ENCODE data around the gene BPIFB2. TPM values are rescaled to one million over a fixed set of nuclear protein-coding genes. Genes with fewer than 3 reads are reported as not detected.

Gene BPIFB2
- total and polyA plus RNA-seq, 4 donors, result 0.33 to 3.7 (median 1.5) TPM

- Histone ChIP-seq H3K4me3 (ENCODE audit: low read depth in 1 of 3, low read length in 3 of 3) (no peak overlapping the region), H3K4me1 (ENCODE audit: control insufficient read depth in 4 of 4, insufficient read depth in 4 of 4, low read length in 3 of 4) (no peaks in the 10 kb centered on the region), H3K9ac (ENCODE audit: low read depth in 1 of 2, low read length in 2 of 2) (no peak overlapping the region), H3K27ac (ENCODE audit: low read depth in 1 of 2, low read length in 2 of 2) (no peak overlapping the region), H3K27me3 (ENCODE audit: control insufficient read depth in 4 of 4, insufficient read depth in 4 of 4, low read length in 3 of 4) (peaks cover 0 to 2% (median 0%) of the 10 kb centered on the region in 4 donors), H3K9me3 (ENCODE audit: control insufficient read depth in 4 of 4, low read length in 3 of 4) (no peaks in the 10 kb centered on the region), H3K36me3 (ENCODE audit: control insufficient read depth in 4 of 4, insufficient read depth in 3 of 4, low read depth in 1 of 4, low read length in 3 of 4) (no peaks in the 10 kb centered on the region)
- no peak for TF ChIP-seq NR2F2 (IDR thresholded peaks at IDR 0.05)
- TF ChIP-seq FOXA2 (IDR thresholded peaks at IDR 0.05), result no peak
- TF ChIP-seq RAD21 (IDR thresholded peaks at IDR 0.05), result no peak
- TF ChIP-seq GABPA (IDR thresholded peaks at IDR 0.05 in 1 of 2, conservative IDR thresholded peaks at IDR 0.05 in 1 of 2), result no peak
- no peak for TF ChIP-seq RXRA (IDR thresholded peaks at IDR 0.05)
- TF ChIP-seq FOXA1 (IDR thresholded peaks at IDR 0.05), result no peak
- no peak for TF ChIP-seq YY1 (IDR thresholded peaks at IDR 0.05)
- no peak for TF ChIP-seq HNF4G (IDR thresholded peaks at IDR 0.05)
- TF ChIP-seq EGR1 (IDR thresholded peaks at IDR 0.05; ENCODE audit: low read depth in 2 of 2), result no peak
- TF ChIP-seq, protein P1, sequence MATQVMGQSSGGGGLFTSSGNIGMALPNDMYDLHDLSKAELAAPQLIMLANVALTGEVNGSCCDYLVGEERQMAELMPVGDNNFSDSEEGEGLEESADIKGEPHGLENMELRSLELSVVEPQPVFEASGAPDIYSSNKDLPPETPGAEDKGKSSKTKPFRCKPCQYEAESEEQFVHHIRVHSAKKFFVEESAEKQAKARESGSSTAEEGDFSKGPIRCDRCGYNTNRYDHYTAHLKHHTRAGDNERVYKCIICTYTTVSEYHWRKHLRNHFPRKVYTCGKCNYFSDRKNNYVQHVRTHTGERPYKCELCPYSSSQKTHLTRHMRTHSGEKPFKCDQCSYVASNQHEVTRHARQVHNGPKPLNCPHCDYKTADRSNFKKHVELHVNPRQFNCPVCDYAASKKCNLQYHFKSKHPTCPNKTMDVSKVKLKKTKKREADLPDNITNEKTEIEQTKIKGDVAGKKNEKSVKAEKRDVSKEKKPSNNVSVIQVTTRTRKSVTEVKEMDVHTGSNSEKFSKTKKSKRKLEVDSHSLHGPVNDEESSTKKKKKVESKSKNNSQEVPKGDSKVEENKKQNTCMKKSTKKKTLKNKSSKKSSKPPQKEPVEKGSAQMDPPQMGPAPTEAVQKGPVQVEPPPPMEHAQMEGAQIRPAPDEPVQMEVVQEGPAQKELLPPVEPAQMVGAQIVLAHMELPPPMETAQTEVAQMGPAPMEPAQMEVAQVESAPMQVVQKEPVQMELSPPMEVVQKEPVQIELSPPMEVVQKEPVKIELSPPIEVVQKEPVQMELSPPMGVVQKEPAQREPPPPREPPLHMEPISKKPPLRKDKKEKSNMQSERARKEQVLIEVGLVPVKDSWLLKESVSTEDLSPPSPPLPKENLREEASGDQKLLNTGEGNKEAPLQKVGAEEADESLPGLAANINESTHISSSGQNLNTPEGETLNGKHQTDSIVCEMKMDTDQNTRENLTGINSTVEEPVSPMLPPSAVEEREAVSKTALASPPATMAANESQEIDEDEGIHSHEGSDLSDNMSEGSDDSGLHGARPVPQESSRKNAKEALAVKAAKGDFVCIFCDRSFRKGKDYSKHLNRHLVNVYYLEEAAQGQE (IDR thresholded peaks at IDR 0.05), result no peak
- no peak for DNase-seq (ENCODE audit: low spot score)
- 74% methylated on average over 5 of the region's 5 CpGs for WGBS
These were observed 17.3 kb downstream of the BPIFB2 start for GRCh38 chr20:33024609-33025317.

DNA sequence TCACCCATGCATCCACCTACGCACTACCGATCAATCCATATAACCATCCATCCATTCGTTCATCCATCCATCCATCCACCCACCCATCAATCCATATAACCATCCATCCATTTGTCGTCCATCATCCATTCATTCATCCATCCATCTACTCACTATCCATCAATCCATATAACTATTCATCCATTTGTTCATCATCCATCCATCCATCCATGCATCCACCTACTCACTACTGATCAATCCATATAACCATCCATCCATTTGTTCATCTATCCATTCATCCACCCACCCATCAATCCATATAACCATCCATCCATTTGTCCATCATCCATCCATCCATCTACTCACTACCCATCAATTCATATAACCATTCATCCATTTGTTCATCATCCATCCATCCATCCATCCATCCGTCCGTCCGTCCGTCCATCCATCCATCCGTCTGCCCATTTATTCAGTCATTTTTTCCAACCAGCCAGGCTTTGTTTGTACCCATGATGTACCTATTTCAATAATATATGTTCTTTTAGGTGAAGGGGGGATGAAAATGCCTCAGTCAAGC lies 17.9 kb downstream of the BPIFB2 start:
- WGBS, result 80% methylated on average over 9 of the region's 9 CpGs
- H3K27me3 ChIP-seq (ENCODE audit: control insufficient read depth in 4 of 4, insufficient read depth in 4 of 4, low read length in 3 of 4), result peaks cover 0 to 2% (median 0%) of the 10 kb centered on the region in 4 donors
- H3K36me3 ChIP-seq (ENCODE audit: control insufficient read depth in 4 of 4, insufficient read depth in 3 of 4, low read depth in 1 of 4, low read length in 3 of 4), result no peaks in the 10 kb centered on the region
- H3K4me1 ChIP-seq (ENCODE audit: control insufficient read depth in 4 of 4, insufficient read depth in 4 of 4, low read length in 3 of 4), result no peaks in the 10 kb centered on the region
- TF ChIP-seq TAF1 (conservative IDR thresholded peaks at IDR 0.05), result no peak
- no peak for TF ChIP-seq FOXA2 (IDR thresholded peaks at IDR 0.05)
- TF ChIP-seq EGR1 (IDR thresholded peaks at IDR 0.05; ENCODE audit: low read depth in 2 of 2), result no peak
- no peak overlapping the region for H3K9ac ChIP-seq (ENCODE audit: low read depth in 1 of 2, low read length in 2 of 2)
- no peak for DNase-seq (ENCODE audit: low spot score)
- no peak overlapping the region for H3K4me3 ChIP-seq (ENCODE audit: low read depth in 1 of 3, low read length in 3 of 3)
- H3K9me3 ChIP-seq (ENCODE audit: control insufficient read depth in 4 of 4, low read length in 3 of 4), result no peaks in the 10 kb centered on the region
- H3K27ac ChIP-seq (ENCODE audit: low read depth in 1 of 2, low read length in 2 of 2), result no peak overlapping the region

DNA sequence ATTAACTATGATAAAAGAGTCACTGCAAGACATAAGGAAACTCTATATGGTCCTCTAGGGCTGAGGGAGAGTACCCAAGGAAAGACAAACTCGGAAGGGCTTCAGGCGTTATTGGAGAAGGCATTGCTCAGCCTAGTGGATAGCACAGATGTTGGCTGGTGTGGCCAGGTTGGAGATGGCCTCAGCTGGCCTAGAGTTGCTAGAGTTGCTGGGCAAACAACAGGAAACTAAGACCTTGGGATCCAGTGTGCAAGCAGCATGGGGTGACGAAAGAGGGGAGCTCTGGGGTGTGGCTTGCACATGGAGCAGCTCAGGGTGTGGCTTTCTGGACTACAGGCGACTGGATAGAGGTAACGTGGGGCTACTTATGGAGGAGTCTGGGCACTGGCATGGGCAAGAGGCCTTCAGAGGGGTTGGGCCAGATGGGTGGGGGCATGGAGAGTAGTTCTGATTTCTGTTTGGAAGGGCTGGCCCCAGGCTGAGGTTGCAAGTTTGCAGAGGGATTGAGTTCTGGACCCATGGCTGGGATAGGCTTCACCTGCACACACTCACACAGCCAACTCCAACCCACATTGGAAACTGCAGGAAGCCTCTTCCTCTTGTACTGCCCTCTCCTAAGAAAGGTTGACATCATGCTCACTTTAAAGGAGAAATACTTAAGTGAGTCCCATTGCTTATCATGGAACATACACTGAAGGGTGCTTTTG lies 18.7 kb downstream of the BPIFB2 start:
- H3K27me3 ChIP-seq (ENCODE audit: control insufficient read depth in 4 of 4, insufficient read depth in 4 of 4, low read length in 3 of 4), result peaks cover 0 to 2% (median 0%) of the 10 kb centered on the region in 4 donors
- H3K36me3 ChIP-seq (ENCODE audit: control insufficient read depth in 4 of 4, insufficient read depth in 3 of 4, low read depth in 1 of 4, low read length in 3 of 4), result no peaks in the 10 kb centered on the region
- H3K27ac ChIP-seq (ENCODE audit: low read depth in 1 of 2, low read length in 2 of 2), result no peak overlapping the region
- no peaks in the 10 kb centered on the region for H3K9me3 ChIP-seq (ENCODE audit: control insufficient read depth in 4 of 4, low read length in 3 of 4)
- no peak overlapping the region for H3K9ac ChIP-seq (ENCODE audit: low read depth in 1 of 2, low read length in 2 of 2)
- H3K4me3 ChIP-seq (ENCODE audit: low read depth in 1 of 3, low read length in 3 of 3), result no peak overlapping the region
- WGBS, result 76% methylated on average over 5 of the region's 5 CpGs
- TF ChIP-seq RAD21 (IDR thresholded peaks at IDR 0.05) (no peak), HNF4G (IDR thresholded peaks at IDR 0.05) (no peak), FOXA1 (IDR thresholded peaks at IDR 0.05) (no peak), EGR1 (IDR thresholded peaks at IDR 0.05; ENCODE audit: low read depth in 2 of 2) (no peak), GABPA (IDR thresholded peaks at IDR 0.05 in 1 of 2, conservative IDR thresholded peaks at IDR 0.05 in 1 of 2) (no peak), JUND (IDR thresholded peaks at IDR 0.05) (no peak), ATF3 (IDR thresholded peaks at IDR 0.05) (no peak)
- TF ChIP-seq, protein P1 (IDR thresholded peaks at IDR 0.05), result no peak
- DNase-seq (ENCODE audit: low spot score), result no peak
- H3K4me1 ChIP-seq (ENCODE audit: control insufficient read depth in 4 of 4, insufficient read depth in 4 of 4, low read length in 3 of 4), result no peaks in the 10 kb centered on the region

Data from liver (tissue), 9 donors.